ENCODE data around the gene FAM209B. TPM values are rescaled to one million over a fixed set of nuclear protein-coding genes. Genes with fewer than 3 reads are reported as not detected.
"Not testable (repeated sequence)": the region's sequence is repeated elsewhere in the genome, so short reads cannot be mapped to it uniquely, and the experiment has no call there.

Gene FAM209B
- total and polyA plus RNA-seq, 2 experiments from 2014 or later = not detected

DNA sequence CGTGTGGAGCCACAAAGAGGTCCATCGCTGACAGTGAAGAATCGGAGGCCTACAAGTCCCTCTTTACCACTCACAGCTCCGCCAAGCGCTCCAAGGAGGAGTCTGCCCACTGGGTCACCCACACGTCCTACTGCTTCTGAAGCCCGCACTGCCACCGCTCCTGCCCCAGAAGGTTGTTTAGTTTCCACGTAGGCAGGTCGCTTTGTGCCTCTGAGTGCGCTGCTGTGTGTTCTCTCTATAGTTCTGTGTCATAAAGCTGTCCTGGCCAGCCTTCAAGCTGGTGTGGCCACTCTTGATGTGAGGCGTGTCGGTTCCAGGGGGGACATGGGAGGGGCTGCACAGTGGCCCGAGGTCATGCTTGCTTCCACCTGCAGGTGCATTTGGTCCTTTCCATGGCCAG, 14.9 kb upstream of the FAM209B start:
- no peaks in the 10 kb centered on the region for H4K20me1 ChIP-seq (ENCODE audit: insufficient read depth)
- no peaks in the 10 kb centered on the region for H3K9me3 ChIP-seq (ENCODE audit: low read depth)
- H3F3A ChIP-seq (ENCODE audit: insufficient read depth) = no peaks in the 10 kb centered on the region
- in situ Hi-C loops (cut with MboI) = no loop called here
- H3K27ac ChIP-seq = no peak overlapping the region
- no peaks in the 10 kb centered on the region for H3K79me2 ChIP-seq (ENCODE audit: insufficient read depth)
- WGBS, 2 experiments (ENCODE audit: low coverage in 1 of 2, low lambda C conversion rate in 2 of 2, missing lambda C conversion rate in 2 of 2) = 97 to 100% methylated on average over 13 to 14 of the region's 14 CpGs
- H2AFZ ChIP-seq = no peak overlapping the region
- H3K9me2 ChIP-seq (ENCODE audit: insufficient read depth) = no peaks in the 10 kb centered on the region
- no peaks in the 10 kb centered on the region for H3K27me3 ChIP-seq (replicated peaks; ENCODE audit: insufficient read depth)
- H3K4me1 ChIP-seq (ENCODE audit: insufficient read depth) = no peaks in the 10 kb centered on the region
- peaks cover 41% of the 10 kb centered on the region for H3K36me3 ChIP-seq (ENCODE audit: low read depth)
- TF ChIP-seq EZH2phosphoT487 (IDR thresholded peaks at IDR 0.05; ENCODE audit: insufficient read depth, low read depth) (no peak), EZH2 (IDR thresholded peaks at IDR 0.05; ENCODE audit: insufficient read depth, poor library complexity, severe bottlenecking) (no peak)
- no peak overlapping the region for H3K9ac ChIP-seq
- no peak for DNase-seq
- H3K4me2 ChIP-seq (ENCODE audit: unreplicated experiment) = no peak overlapping the region
- H3K4me3 ChIP-seq = no peak overlapping the region

DNA sequence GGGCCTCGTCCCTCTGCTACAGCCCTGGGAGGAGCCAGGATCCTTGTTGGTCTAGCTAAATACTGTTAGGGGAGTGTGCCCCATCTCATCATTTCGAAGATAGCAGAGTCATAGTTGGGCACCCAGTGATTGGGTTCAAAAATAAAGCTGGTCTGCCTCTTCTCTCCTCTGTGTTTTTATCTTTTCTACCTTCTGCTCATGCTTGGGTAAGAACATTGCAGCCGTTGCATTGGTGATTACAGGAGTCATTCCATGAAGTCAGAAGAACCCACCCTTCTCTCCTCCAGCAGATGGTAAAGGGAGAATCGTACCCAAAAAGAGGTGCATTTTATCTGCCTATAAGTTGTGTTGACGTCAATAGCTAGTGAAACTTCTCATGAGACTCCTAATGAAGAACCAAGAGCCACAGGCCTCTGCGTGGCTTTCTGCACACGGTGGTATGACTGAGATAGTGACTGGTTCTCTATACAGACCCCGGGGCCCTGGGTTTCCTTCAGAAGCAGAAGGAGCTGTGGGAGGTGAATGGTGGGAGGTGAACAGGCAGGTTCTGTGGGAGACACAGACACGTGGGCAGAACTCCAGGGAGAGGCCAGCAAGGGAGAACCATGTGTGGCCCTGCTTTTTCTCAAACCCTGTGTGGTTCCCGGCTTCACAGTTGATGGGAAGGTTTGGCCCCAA, 14.2 kb upstream of the FAM209B start:
- no peaks in the 10 kb centered on the region for H3K79me2 ChIP-seq (ENCODE audit: insufficient read depth)
- no peaks in the 10 kb centered on the region for H4K20me1 ChIP-seq (ENCODE audit: insufficient read depth)
- H3K27ac ChIP-seq = no peak overlapping the region
- no peaks in the 10 kb centered on the region for H3K27me3 ChIP-seq (replicated peaks; ENCODE audit: insufficient read depth)
- no peak for DNase-seq
- in situ Hi-C loops (cut with MboI) = no loop called here
- H2AFZ ChIP-seq = no peak overlapping the region
- H3K9ac ChIP-seq = no peak overlapping the region
- peaks cover 41% of the 10 kb centered on the region for H3K36me3 ChIP-seq (ENCODE audit: low read depth)
- H3K9me3 ChIP-seq (ENCODE audit: low read depth) = no peaks in the 10 kb centered on the region
- WGBS, 2 experiments (ENCODE audit: low coverage in 1 of 2, low lambda C conversion rate in 2 of 2, missing lambda C conversion rate in 2 of 2) = 96 to 97% methylated on average over 10 of the region's 10 CpGs
- H3F3A ChIP-seq (ENCODE audit: insufficient read depth) = no peaks in the 10 kb centered on the region
- TF ChIP-seq EZH2phosphoT487 (IDR thresholded peaks at IDR 0.05; ENCODE audit: insufficient read depth, low read depth) = no peak
- no peak for TF ChIP-seq EZH2 (IDR thresholded peaks at IDR 0.05; ENCODE audit: insufficient read depth, poor library complexity, severe bottlenecking)
- no peaks in the 10 kb centered on the region for H3K9me2 ChIP-seq (ENCODE audit: insufficient read depth)
- no peak overlapping the region for H3K4me3 ChIP-seq
- no peaks in the 10 kb centered on the region for H3K4me1 ChIP-seq (ENCODE audit: insufficient read depth)
- H3K4me2 ChIP-seq (ENCODE audit: unreplicated experiment) = no peak overlapping the region

- in situ Hi-C loops (cut with MboI) = no loop called here
These were observed 13.5 kb upstream of the FAM209B start for GRCh38 chr20:56519551-56519950.

GRCh38 chr20:56520180-56520579, 12.9 kb upstream of the FAM209B start:
- Histone ChIP-seq H2AFZ (no peak overlapping the region), H4K20me1 (ENCODE audit: insufficient read depth) (no peaks in the 10 kb centered on the region), H3K27ac (no peak overlapping the region), H3K27me3 (replicated peaks; ENCODE audit: insufficient read depth) (no peaks in the 10 kb centered on the region), H3F3A (ENCODE audit: insufficient read depth) (no peaks in the 10 kb centered on the region), H3K4me2 (ENCODE audit: unreplicated experiment) (no peak overlapping the region), H3K9me3 (ENCODE audit: low read depth) (no peaks in the 10 kb centered on the region), H3K4me3 (no peak overlapping the region), H3K36me3 (ENCODE audit: low read depth) (peaks cover 41% of the 10 kb centered on the region), H3K9me2 (ENCODE audit: insufficient read depth) (no peaks in the 10 kb centered on the region), H3K79me2 (ENCODE audit: insufficient read depth) (no peaks in the 10 kb centered on the region), H3K4me1 (ENCODE audit: insufficient read depth) (no peaks in the 10 kb centered on the region), H3K9ac (no peak overlapping the region)
- 99% methylated on average over 10 of the region's 10 CpGs for WGBS, 2 experiments (ENCODE audit: low coverage in 1 of 2, low lambda C conversion rate in 2 of 2, missing lambda C conversion rate in 2 of 2)
- TF ChIP-seq EZH2phosphoT487 (IDR thresholded peaks at IDR 0.05; ENCODE audit: insufficient read depth, low read depth) = no peak
- TF ChIP-seq EZH2 (IDR thresholded peaks at IDR 0.05; ENCODE audit: insufficient read depth, poor library complexity, severe bottlenecking) = no peak
- in situ Hi-C loops (cut with MboI) = no loop called here
- no peak for DNase-seq

More at GRCh38 chr20:56519551-56519950, 13.5 kb upstream of the FAM209B start:
- Histone ChIP-seq H3K4me1 (ENCODE audit: insufficient read depth) (no peaks in the 10 kb centered on the region), H3F3A (ENCODE audit: insufficient read depth) (no peaks in the 10 kb centered on the region), H2AFZ (no peak overlapping the region), H3K9ac (no peak overlapping the region), H3K27ac (no peak overlapping the region), H3K27me3 (replicated peaks; ENCODE audit: insufficient read depth) (no peaks in the 10 kb centered on the region), H3K79me2 (ENCODE audit: insufficient read depth) (no peaks in the 10 kb centered on the region), H3K9me2 (ENCODE audit: insufficient read depth) (no peaks in the 10 kb centered on the region), H3K4me2 (ENCODE audit: unreplicated experiment) (no peak overlapping the region), H3K36me3 (ENCODE audit: low read depth) (peaks cover 41% of the 10 kb centered on the region), H3K4me3 (no peak overlapping the region), H3K9me3 (ENCODE audit: low read depth) (no peaks in the 10 kb centered on the region), H4K20me1 (ENCODE audit: insufficient read depth) (no peaks in the 10 kb centered on the region)
- no peak for DNase-seq
- 98 to 100% methylated on average over 10 of the region's 10 CpGs for WGBS, 2 experiments (ENCODE audit: low coverage in 1 of 2, low lambda C conversion rate in 2 of 2, missing lambda C conversion rate in 2 of 2)
- TF ChIP-seq EZH2 (IDR thresholded peaks at IDR 0.05; ENCODE audit: insufficient read depth, poor library complexity, severe bottlenecking) = no peak
- TF ChIP-seq EZH2phosphoT487 (IDR thresholded peaks at IDR 0.05; ENCODE audit: insufficient read depth, low read depth) = no peak

DNA sequence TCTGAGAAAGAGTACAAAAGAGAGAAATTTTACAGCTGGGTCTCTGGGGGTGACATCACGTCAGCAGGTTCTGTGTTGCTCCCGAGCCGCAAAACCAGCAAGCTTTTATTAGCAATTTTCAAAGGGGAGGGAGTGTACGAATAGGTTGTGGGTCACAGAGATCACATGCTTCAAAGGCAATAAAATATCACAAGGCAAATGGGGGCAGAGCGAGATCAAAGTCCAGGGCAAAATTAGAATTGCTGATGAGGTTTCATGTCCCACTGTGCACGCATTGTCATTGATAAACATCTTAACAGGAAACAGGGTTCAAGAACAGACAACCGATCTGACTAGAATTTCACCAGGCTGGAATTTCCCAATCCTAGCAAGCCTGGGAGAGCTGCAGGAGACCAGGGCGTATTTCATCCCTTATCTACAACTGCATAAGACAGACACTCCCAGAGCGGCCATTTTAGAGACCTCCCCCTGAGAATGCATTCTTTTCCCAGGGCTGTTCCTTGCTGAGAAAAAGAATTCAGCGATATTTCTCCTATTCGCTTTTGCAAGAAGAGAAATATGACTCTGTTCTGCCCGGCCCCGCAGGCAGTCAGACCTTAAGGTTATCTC, 12.2 kb upstream of the FAM209B start:
- not testable (repeated sequence) for H2AFZ ChIP-seq
- peaks cover 41% of the 10 kb centered on the region for H3K36me3 ChIP-seq (ENCODE audit: low read depth)

More for the DNA sequence above, 12.2 kb upstream of the FAM209B start:
- H3K4me2 ChIP-seq (ENCODE audit: unreplicated experiment); H3K79me2 ChIP-seq (ENCODE audit: insufficient read depth); H3F3A ChIP-seq (ENCODE audit: insufficient read depth); H3K4me1 ChIP-seq (ENCODE audit: insufficient read depth); H3K27ac ChIP-seq; DNase-seq; H3K4me3 ChIP-seq; H3K9me3 ChIP-seq (ENCODE audit: low read depth); H3K9me2 ChIP-seq (ENCODE audit: insufficient read depth); in situ Hi-C loops (cut with MboI); H4K20me1 ChIP-seq (ENCODE audit: insufficient read depth); H3K27me3 ChIP-seq (replicated peaks; ENCODE audit: insufficient read depth); H3K9ac ChIP-seq: not testable (repeated sequence)
- WGBS, 2 experiments (ENCODE audit: low coverage in 1 of 2, low lambda C conversion rate in 2 of 2, missing lambda C conversion rate in 2 of 2) = 79 to 80% methylated on average over 13 of the region's 13 CpGs
